Prostate gland (tissue), 2 donors: ENCODE measurements around the gene CAPS.

ENCODE experiments used
- POLR2AphosphoS5 ChIP-seq: sonication (generic); formaldehyde crosslinking; IDR thresholded peaks from one replicate; pipeline ENCODE4 v1.6.1; 2017; ENCODE audit warnings: antibody characterized with exemption
- TF ChIP-seq, protein P1 (sequence below), 4 experiments: fragments of 200-600 bp in 2 of 4; fragments of 450-650 bp in 2 of 4; sonication (generic) in 2 of 4; IDR thresholded peaks; 1 replicate in 3 of 4; 2 replicates in 1 of 4; pipeline ENCODE4 v1.5.1; 2016 to 2019; ENCODE audit warnings: antibody characterized with exemption in 4 of 4, mild to moderate bottlenecking in 2 of 4, moderate library complexity in 2 of 4

DNA sequence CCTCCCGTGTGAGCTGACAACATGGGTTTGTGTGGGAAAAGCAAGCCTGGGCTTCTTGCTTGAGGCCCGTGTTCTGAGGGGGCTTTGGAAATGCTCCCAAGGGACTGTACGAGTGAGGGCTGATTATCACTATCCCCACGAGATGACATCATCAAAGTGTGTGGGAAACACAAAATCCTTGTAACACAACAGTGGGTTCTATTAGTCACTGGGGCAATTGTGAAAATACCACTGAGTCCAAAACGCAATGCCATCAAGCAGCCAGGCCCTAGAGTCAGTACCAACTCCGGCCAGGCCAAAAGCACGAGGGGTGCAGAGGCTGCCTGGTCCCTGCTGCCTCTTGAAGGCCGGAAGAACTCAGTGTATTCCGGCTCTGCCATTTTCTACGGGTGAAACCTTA, 29.6 kb downstream of the CAPS start:
- TF ChIP-seq, protein P1, sequence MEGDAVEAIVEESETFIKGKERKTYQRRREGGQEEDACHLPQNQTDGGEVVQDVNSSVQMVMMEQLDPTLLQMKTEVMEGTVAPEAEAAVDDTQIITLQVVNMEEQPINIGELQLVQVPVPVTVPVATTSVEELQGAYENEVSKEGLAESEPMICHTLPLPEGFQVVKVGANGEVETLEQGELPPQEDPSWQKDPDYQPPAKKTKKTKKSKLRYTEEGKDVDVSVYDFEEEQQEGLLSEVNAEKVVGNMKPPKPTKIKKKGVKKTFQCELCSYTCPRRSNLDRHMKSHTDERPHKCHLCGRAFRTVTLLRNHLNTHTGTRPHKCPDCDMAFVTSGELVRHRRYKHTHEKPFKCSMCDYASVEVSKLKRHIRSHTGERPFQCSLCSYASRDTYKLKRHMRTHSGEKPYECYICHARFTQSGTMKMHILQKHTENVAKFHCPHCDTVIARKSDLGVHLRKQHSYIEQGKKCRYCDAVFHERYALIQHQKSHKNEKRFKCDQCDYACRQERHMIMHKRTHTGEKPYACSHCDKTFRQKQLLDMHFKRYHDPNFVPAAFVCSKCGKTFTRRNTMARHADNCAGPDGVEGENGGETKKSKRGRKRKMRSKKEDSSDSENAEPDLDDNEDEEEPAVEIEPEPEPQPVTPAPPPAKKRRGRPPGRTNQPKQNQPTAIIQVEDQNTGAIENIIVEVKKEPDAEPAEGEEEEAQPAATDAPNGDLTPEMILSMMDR (IDR thresholded peaks at IDR 0.05), result no peak
- no peak for TF ChIP-seq POLR2AphosphoS5
